ENCODE data around the gene NLN.
"Not testable (repeated sequence)": the region's sequence is repeated elsewhere in the genome, so short reads cannot be mapped to it uniquely, and the experiment has no call there.

The NLN gene

GRCh38 chr5:65721720-65722574, at the start of gene NLN, which contains the start of gene SGTB:
Gene NLN (plus strand): TSS chr5:65722205. CDS start chr5:65722374, 169 bp downstream.
Gene SGTB (minus strand): TSS chr5:65722109. CDS start chr5:65720807, 1,302 bp downstream.
- H3K27me3 Mint-ChIP-seq, result no peaks in the 10 kb centered on the region
- peak; percentile 84 for ATAC-seq (replicated peaks; ENCODE audit: extremely low read depth, poor library complexity, severe bottlenecking)
- H3K9me3 Mint-ChIP-seq, result no peaks in the 10 kb centered on the region
- H3K27ac Mint-ChIP-seq (ENCODE audit: low read depth), result peak within 1 kb of the TSS; percentile 91
- peaks cover 5% of the 10 kb centered on the region for H3K36me3 Mint-ChIP-seq (ENCODE audit: insufficient read depth)
- H3K4me1 Mint-ChIP-seq, result peaks cover 19% of the 10 kb centered on the region
- H3K4me3 Mint-ChIP-seq, result peak within 1 kb of the TSS; percentile 91
- peak; percentile 69 for DNase-seq (ENCODE audit: low spot score in 2 of 2)

- peaks cover 20% of the 10 kb centered on the region for H3K4me1 Mint-ChIP-seq
- no peak overlapping the region for H3K27ac Mint-ChIP-seq (ENCODE audit: low read depth)
- H3K4me3 Mint-ChIP-seq, result no peak overlapping the region
- no peak for DNase-seq (ENCODE audit: low spot score in 2 of 2)
- ATAC-seq (replicated peaks; ENCODE audit: extremely low read depth, poor library complexity, severe bottlenecking), result no peak
- H3K27me3 Mint-ChIP-seq, result no peaks in the 10 kb centered on the region
- peaks cover 53% of the 10 kb centered on the region for H3K36me3 Mint-ChIP-seq (ENCODE audit: insufficient read depth)
- H3K9me3 Mint-ChIP-seq, result no peaks in the 10 kb centered on the region
These were observed 49.2 kb upstream of the NLN start for GRCh38 chr5:65672796-65673195.

- ATAC-seq (replicated peaks; ENCODE audit: extremely low read depth, poor library complexity, severe bottlenecking) (no peak), DNase-seq (ENCODE audit: low spot score in 2 of 2) (no peak)
- Mint-ChIP-seq H3K4me1 (peaks cover 37% of the 10 kb centered on the region), H3K36me3 (ENCODE audit: insufficient read depth) (peaks cover 54% of the 10 kb centered on the region), H3K27ac (ENCODE audit: low read depth) (peak overlapping the region; percentile 38), H3K27me3 (no peaks in the 10 kb centered on the region), H3K4me3 (no peak overlapping the region), H3K9me3 (no peaks in the 10 kb centered on the region)
These were observed 47.3 kb upstream of the NLN start for GRCh38 chr5:65674749-65675148.

- Mint-ChIP-seq H3K36me3 (ENCODE audit: insufficient read depth) (peaks cover 61% of the 10 kb centered on the region), H3K27ac (ENCODE audit: low read depth) (peak overlapping the region; percentile 33), H3K4me1 (peaks cover 41% of the 10 kb centered on the region)
- not testable (repeated sequence) for H3K27me3 Mint-ChIP-seq; ATAC-seq (replicated peaks; ENCODE audit: extremely low read depth, poor library complexity, severe bottlenecking); DNase-seq (ENCODE audit: low spot score in 2 of 2); H3K9me3 Mint-ChIP-seq; H3K4me3 Mint-ChIP-seq
These were observed 45.9 kb upstream of the NLN start for GRCh38 chr5:65676056-65676455.

GRCh38 chr5:65682148-65682547, 39.9 kb upstream of the NLN start:
- H3K4me3 Mint-ChIP-seq, result no peak overlapping the region
- H3K27ac Mint-ChIP-seq (ENCODE audit: low read depth), result peak overlapping the region; percentile 10
- H3K27me3 Mint-ChIP-seq, result no peaks in the 10 kb centered on the region
- H3K4me1 Mint-ChIP-seq, result peaks cover 46% of the 10 kb centered on the region
- H3K9me3 Mint-ChIP-seq, result no peaks in the 10 kb centered on the region
- H3K36me3 Mint-ChIP-seq (ENCODE audit: insufficient read depth), result peaks cover 40% of the 10 kb centered on the region
- no peak for ATAC-seq (replicated peaks; ENCODE audit: extremely low read depth, poor library complexity, severe bottlenecking)
- no peak for DNase-seq (ENCODE audit: low spot score in 2 of 2)

- no peaks in the 10 kb centered on the region for H3K9me3 Mint-ChIP-seq
- no peak overlapping the region for H3K4me3 Mint-ChIP-seq
- no peaks in the 10 kb centered on the region for H3K27me3 Mint-ChIP-seq
- H3K36me3 Mint-ChIP-seq (ENCODE audit: insufficient read depth), result peaks cover 18% of the 10 kb centered on the region
- DNase-seq (ENCODE audit: low spot score in 2 of 2) (no peak), ATAC-seq (replicated peaks; ENCODE audit: extremely low read depth, poor library complexity, severe bottlenecking) (no peak)
- H3K4me1 Mint-ChIP-seq, result peaks cover 13% of the 10 kb centered on the region
- H3K27ac Mint-ChIP-seq (ENCODE audit: low read depth), result peak overlapping the region; percentile 9
These were observed 28.9 kb upstream of the NLN start for GRCh38 chr5:65693121-65693520.

- no peaks in the 10 kb centered on the region for H3K27me3 Mint-ChIP-seq
- no peak for DNase-seq (ENCODE audit: low spot score in 2 of 2)
These were observed 26.7 kb upstream of the NLN start for GRCh38 chr5:65695162-65695755.

GRCh38 chr5:65695896-65696295, 26.1 kb upstream of the NLN start:
- DNase-seq (ENCODE audit: low spot score in 2 of 2) (no peak), ATAC-seq (replicated peaks; ENCODE audit: extremely low read depth, poor library complexity, severe bottlenecking) (no peak)
- Mint-ChIP-seq H3K27me3 (no peaks in the 10 kb centered on the region), H3K9me3 (no peaks in the 10 kb centered on the region), H3K36me3 (ENCODE audit: insufficient read depth) (peaks cover 21% of the 10 kb centered on the region), H3K4me3 (no peak overlapping the region), H3K4me1 (peaks cover 15% of the 10 kb centered on the region), H3K27ac (ENCODE audit: low read depth) (no peak overlapping the region)

More at GRCh38 chr5:65695162-65695755, 26.7 kb upstream of the NLN start:
- peaks cover 23% of the 10 kb centered on the region for H3K36me3 Mint-ChIP-seq (ENCODE audit: insufficient read depth)
- H3K9me3 Mint-ChIP-seq, result no peaks in the 10 kb centered on the region
- ATAC-seq (replicated peaks; ENCODE audit: extremely low read depth, poor library complexity, severe bottlenecking), result no peak
- H3K4me1 Mint-ChIP-seq, result peaks cover 19% of the 10 kb centered on the region
- no peak overlapping the region for H3K4me3 Mint-ChIP-seq
- H3K27ac Mint-ChIP-seq (ENCODE audit: low read depth), result no peak overlapping the region

GRCh38 chr5:65696892-65697291, 25.1 kb upstream of the NLN start:
- ATAC-seq (replicated peaks; ENCODE audit: extremely low read depth, poor library complexity, severe bottlenecking) (no peak), DNase-seq (ENCODE audit: low spot score in 2 of 2) (no peak)
- H3K27me3 Mint-ChIP-seq, result no peaks in the 10 kb centered on the region
- peaks cover 15% of the 10 kb centered on the region for H3K36me3 Mint-ChIP-seq (ENCODE audit: insufficient read depth)
- no peaks in the 10 kb centered on the region for H3K9me3 Mint-ChIP-seq
- H3K27ac Mint-ChIP-seq (ENCODE audit: low read depth), result no peak overlapping the region
- peaks cover 13% of the 10 kb centered on the region for H3K4me1 Mint-ChIP-seq
- H3K4me3 Mint-ChIP-seq, result no peak overlapping the region

- DNase-seq (ENCODE audit: low spot score in 2 of 2) (no peak), ATAC-seq (replicated peaks; ENCODE audit: extremely low read depth, poor library complexity, severe bottlenecking) (no peak)
- Mint-ChIP-seq H3K4me3 (no peak overlapping the region), H3K27ac (ENCODE audit: low read depth) (no peak overlapping the region), H3K4me1 (peaks cover 8% of the 10 kb centered on the region), H3K27me3 (no peaks in the 10 kb centered on the region), H3K9me3 (no peaks in the 10 kb centered on the region), H3K36me3 (ENCODE audit: insufficient read depth) (peaks cover 25% of the 10 kb centered on the region)
These were observed 22.7 kb upstream of the NLN start for GRCh38 chr5:65699338-65699737.

GRCh38 chr5:65702036-65702435, 20.0 kb upstream of the NLN start:
- Mint-ChIP-seq H3K4me1 (peaks cover 8% of the 10 kb centered on the region), H3K9me3 (no peaks in the 10 kb centered on the region), H3K27ac (ENCODE audit: low read depth) (no peak overlapping the region), H3K4me3 (no peak overlapping the region), H3K27me3 (no peaks in the 10 kb centered on the region), H3K36me3 (ENCODE audit: insufficient read depth) (peaks cover 36% of the 10 kb centered on the region)
- no peak for ATAC-seq (replicated peaks; ENCODE audit: extremely low read depth, poor library complexity, severe bottlenecking)
- DNase-seq (ENCODE audit: low spot score in 2 of 2), result no peak

GRCh38 chr5:65704621-65705239, 17.3 kb upstream of the NLN start:
- Mint-ChIP-seq H3K4me1 (no peaks in the 10 kb centered on the region), H3K36me3 (ENCODE audit: insufficient read depth) (peaks cover 37% of the 10 kb centered on the region), H3K27ac (ENCODE audit: low read depth) (no peak overlapping the region), H3K27me3 (no peaks in the 10 kb centered on the region), H3K9me3 (no peaks in the 10 kb centered on the region), H3K4me3 (no peak overlapping the region)
- DNase-seq (ENCODE audit: low spot score in 2 of 2) (no peak), ATAC-seq (replicated peaks; ENCODE audit: extremely low read depth, poor library complexity, severe bottlenecking) (no peak)
